ELF-1 (cell line): Measurements from ENCODE around the gene CORO6.
A peak's percentile ranks its signal among the peaks of the same experiment; 100 is the strongest.

Source experiments
- DNase-seq: peaks from one replicate; pipeline ENCODE4 v3.0.0-alpha.2; 2016; ENCODE audit warnings: low read depth, low spot score

CORO6 gene

GRCh38 chr17:29613352-29613837 lies 9.3 kb downstream of the CORO6 start:
- DNase-seq, result peak; percentile 98

- DNase-seq, result no peak
Observed at GRCh38 chr17:29612404-29613280, 10.1 kb downstream of the CORO6 start.

GRCh38 chr17:29612094-29612403 lies 10.7 kb downstream of the CORO6 start:
- DNase-seq, result no peak

GRCh38 chr17:29611351-29612093 lies 11.2 kb downstream of the CORO6 start:
- no peak for DNase-seq

- no peak for DNase-seq
Observed at GRCh38 chr17:29610395-29610794, 12.3 kb downstream of the CORO6 start.

- DNase-seq, result no peak
Observed at GRCh38 chr17:29608986-29609385, 13.7 kb downstream of the CORO6 start.

GRCh38 chr17:29607557-29608195 lies 15.0 kb downstream of the CORO6 start:
- DNase-seq, result no peak

- DNase-seq, result no peak
Observed at GRCh38 chr17:29603109-29603674, 19.5 kb downstream of the CORO6 start.

GRCh38 chr17:29597361-29598172 lies 25.1 kb downstream of the CORO6 start:
- DNase-seq, result peak; percentile 71

GRCh38 chr17:29596811-29597210 lies 25.9 kb downstream of the CORO6 start:
- DNase-seq, result no peak

GRCh38 chr17:29595943-29596774 lies 26.6 kb downstream of the CORO6 start:
- DNase-seq, result no peak

- DNase-seq, result peak; percentile 47
Observed at GRCh38 chr17:29595107-29595942, 27.4 kb downstream of the CORO6 start.

GRCh38 chr17:29594519-29595090 lies 28.1 kb downstream of the CORO6 start:
- no peak for DNase-seq

- peak; percentile 74 for DNase-seq
Observed at GRCh38 chr17:29593591-29594518, 28.9 kb downstream of the CORO6 start.

- no peak for DNase-seq
Observed at GRCh38 chr17:29592850-29593551, 29.7 kb downstream of the CORO6 start, which contains the start of gene ANKRD13B. Gene ANKRD13B (plus strand): TSS chr17:29593132. CDS start chr17:29593622, 490 bp downstream.

GRCh38 chr17:29591737-29592608 lies 30.7 kb downstream of the CORO6 start:
- peak; percentile 97 for DNase-seq
